HepG2 (cell line): ENCODE results near the gene PSMB10. TPM values are rescaled to one million over a fixed set of nuclear protein-coding genes. Genes with fewer than 3 reads are reported as not detected.

Source experiments
- BATF2 ChIP-seq: sonication (generic); formaldehyde crosslinking; IDR thresholded peaks from 2 replicates; pipeline ENCODE4 v1.8.0; 2022; ENCODE audit warnings: mild to moderate bottlenecking, missing genetic modification reagents, moderate library complexity
- CAMTA2 ChIP-seq: sonication (generic); formaldehyde crosslinking; IDR thresholded peaks from 2 replicates; pipeline ENCODE4 v1.4.0; 2020; ENCODE audit warnings: mild to moderate bottlenecking, missing genetic modification reagents, borderline replicate concordance
- EP300 ChIP-seq, 3 experiments: sonication (generic) in 1 of 3; formaldehyde crosslinking in 1 of 3; IDR thresholded peaks; 2 replicates each; pipeline versions ENCODE4 v1.5.1 to v1.6.1; 2011 to 2020; ENCODE audit warnings: low read depth in 2 of 3, low read length in 2 of 3, borderline replicate concordance in 1 of 3, improper control_type of control experiment in 1 of 3, mild to moderate bottlenecking in 1 of 3, missing genetic modification reagents in 1 of 3, moderate library complexity in 1 of 3
- GABPB1 ChIP-seq: IDR thresholded peaks from 2 replicates; pipeline ENCODE4 v1.6.1; 2016; ENCODE audit warnings: mild to moderate bottlenecking, missing genetic modification reagents, moderate library complexity, missing compliant biosample characterization
- GPN1 ChIP-seq: sonication (generic); formaldehyde crosslinking; IDR thresholded peaks from 2 replicates; pipeline ENCODE4 v1.5.1; 2020; ENCODE audit warnings: missing genetic modification reagents, borderline replicate concordance
- MED13 ChIP-seq: sonication (generic); formaldehyde crosslinking; IDR thresholded peaks from 2 replicates; pipeline ENCODE4 v1.5.0; 2020; ENCODE audit warnings: missing genetic modification reagents
- SIX4 ChIP-seq: sonication (generic); formaldehyde crosslinking; IDR thresholded peaks from 2 replicates; pipeline ENCODE4 v1.4.0; 2020; ENCODE audit warnings: missing genetic modification reagents
- SPEN ChIP-seq: sonication (generic); formaldehyde crosslinking; IDR thresholded peaks from 2 replicates; pipeline ENCODE4 v1.5.1; 2020; ENCODE audit warnings: low read depth, mild to moderate bottlenecking, missing genetic modification reagents
- SSRP1 ChIP-seq: IDR thresholded peaks from 2 replicates; pipeline ENCODE4 v1.6.1; 2016; ENCODE audit warnings: control low read depth
- TGIF2 ChIP-seq: IDR thresholded peaks from 2 replicates; pipeline ENCODE4 v1.6.1; 2016; ENCODE audit warnings: control low read depth, missing compliant biosample characterization
- ZBTB8A ChIP-seq: sonication (generic); formaldehyde crosslinking; IDR thresholded peaks from 2 replicates; pipeline ENCODE4 v1.4.0; 2020; ENCODE audit warnings: mild to moderate bottlenecking, low read depth, missing genetic modification reagents, borderline replicate concordance
- ZFP1 ChIP-seq: IDR thresholded peaks from 2 replicates; pipeline ENCODE4 v1.6.1; 2016
- ZNF224 ChIP-seq: sonication (generic); formaldehyde crosslinking; IDR thresholded peaks from 2 replicates; pipeline ENCODE4 v1.5.0; 2020; ENCODE audit warnings: mild to moderate bottlenecking, missing genetic modification reagents
- ZNF746 ChIP-seq: sonication (generic); formaldehyde crosslinking; IDR thresholded peaks from 2 replicates; pipeline ENCODE4 v1.8.0; 2022; ENCODE audit warnings: mild to moderate bottlenecking, missing genetic modification reagents
- ZZZ3 ChIP-seq: sonication (generic); formaldehyde crosslinking; IDR thresholded peaks from 2 replicates; pipeline ENCODE4 v1.4.0; 2020; ENCODE audit warnings: missing genetic modification reagents, mild to moderate bottlenecking, borderline replicate concordance
- polyA plus RNA-seq, 8 experiments: library from polyadenylated mRNA; depleted of rRNA in 3 of 8; stranded (reverse) in 7 of 8; unstranded in 1 of 8; fragments of >200 nt; fragmentation: Illumina TruSeq in 4 of 8; extraction: Trizol in 4 of 8; gene quantifications; 2 replicates each; pipeline versions ENCODE4 v1.2.1 to v1.2.3, GENCODE V29; 2011 to 2016; ENCODE audit warnings: low read depth in 4 of 8, missing spikeins in 1 of 8, mixed read lengths in 1 of 8; ENCODE audit not compliant: insufficient read depth in 1 of 8
- total RNA-seq, 5 experiments: library from RNA; depleted of rRNA; stranded (reverse); fragments of >200 nt; fragmentation: Illumina TruSeq; extraction: Trizol; gene quantifications; 2 replicates each; pipeline ENCODE4 v1.2.3, GENCODE V29; 2016; ENCODE audit warnings: low read depth in 1 of 5
- TF ChIP-seq, protein P1 (sequence below): sonication (generic); formaldehyde crosslinking; IDR thresholded peaks from 2 replicates; pipeline ENCODE4 v1.5.1; 2020; ENCODE audit warnings: missing genetic modification reagents, mild to moderate bottlenecking, borderline replicate concordance
- TF ChIP-seq, protein P2 (sequence below), 2 experiments: fragments of 450-650 bp in 1 of 2; sonication (generic) in 1 of 2; formaldehyde crosslinking in 1 of 2; IDR thresholded peaks; 2 replicates each; pipeline versions ENCODE4 v1.6.1 to v1.8.0; 2016 to 2022; ENCODE audit warnings: antibody characterized with exemption in 1 of 2, mild to moderate bottlenecking in 1 of 2, missing genetic modification reagents in 1 of 2
- TF ChIP-seq, protein P3 (sequence below): sonication (generic); formaldehyde crosslinking; conservative IDR thresholded peaks from 2 replicates; pipeline ENCODE4 v1.4.0; 2020; ENCODE audit warnings: missing genetic modification reagents

PSMB10 gene
- total and polyA plus RNA-seq, 2 of the 13 experiments (the other 11 are each of a cell fraction or from before 2014, with no cell fraction given) = 12.7 to 65.9 TPM

DNA sequence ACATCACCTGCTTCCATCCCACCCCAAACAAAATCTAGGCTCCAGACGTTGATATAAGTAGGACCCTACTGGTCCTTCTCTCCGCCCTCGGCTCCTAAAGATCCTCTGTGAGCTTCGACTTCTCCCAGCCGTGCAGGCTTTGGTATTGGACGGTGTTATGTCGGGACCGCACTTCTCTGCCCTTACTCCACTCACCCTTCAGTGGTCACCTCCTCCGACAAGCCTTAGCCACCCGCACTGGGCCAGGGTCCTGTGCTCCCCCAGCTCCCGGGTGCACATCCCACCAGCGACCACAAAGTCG lies 1.6 kb downstream of the PSMB10 start (continued):
- TF ChIP-seq ZZZ3 (CRISPR knock-in tag) (no peak), ZNF224 (CRISPR knock-in tag) (peak; percentile 94), SIX4 (no peak), SPEN (CRISPR knock-in tag) (no peak), ZBTB8A (CRISPR knock-in tag) (no peak), BATF2 (CRISPR knock-in tag) (no peak), MED13 (no peak), ZFP1 (CRISPR knock-in tag) (no peak), TGIF2 (0 out of 2 replicates have a peak, but pooled peaks have one; percentile 17), ZNF746 (no peak), GABPB1 (CRISPR knock-in tag) (no peak), CAMTA2 (CRISPR knock-in tag) (no peak), GPN1 (CRISPR knock-in tag) (no peak), EP300 (IDR thresholded peaks at IDR 0.05; ENCODE audit: low read depth in 2 of 2, low read length in 2 of 2) (no peak), EP300 (CRISPR knock-in tag; IDR thresholded peaks at IDR 0.05; ENCODE audit: borderline replicate concordance) (no peak), SSRP1 (CRISPR knock-in tag) (peak; percentile 13; the same call in 1 of the 2 replicates)
- TF ChIP-seq, protein P1, sequence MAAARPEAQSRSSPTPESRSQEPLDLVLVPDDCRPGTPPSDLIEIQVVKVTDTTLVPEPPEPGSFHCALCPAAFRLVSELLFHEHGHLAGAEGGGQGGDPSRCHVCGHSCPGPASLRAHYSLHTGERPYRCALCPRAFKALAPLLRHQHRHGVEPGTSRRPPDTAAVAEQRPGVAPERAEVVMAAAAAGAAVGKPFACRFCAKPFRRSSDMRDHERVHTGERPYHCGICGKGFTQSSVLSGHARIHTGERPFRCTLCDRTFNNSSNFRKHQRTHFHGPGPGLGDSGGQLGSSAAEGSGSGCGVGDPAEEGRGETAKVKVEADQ (CRISPR knock-in tag) = no peak
- TF ChIP-seq, protein P2, sequence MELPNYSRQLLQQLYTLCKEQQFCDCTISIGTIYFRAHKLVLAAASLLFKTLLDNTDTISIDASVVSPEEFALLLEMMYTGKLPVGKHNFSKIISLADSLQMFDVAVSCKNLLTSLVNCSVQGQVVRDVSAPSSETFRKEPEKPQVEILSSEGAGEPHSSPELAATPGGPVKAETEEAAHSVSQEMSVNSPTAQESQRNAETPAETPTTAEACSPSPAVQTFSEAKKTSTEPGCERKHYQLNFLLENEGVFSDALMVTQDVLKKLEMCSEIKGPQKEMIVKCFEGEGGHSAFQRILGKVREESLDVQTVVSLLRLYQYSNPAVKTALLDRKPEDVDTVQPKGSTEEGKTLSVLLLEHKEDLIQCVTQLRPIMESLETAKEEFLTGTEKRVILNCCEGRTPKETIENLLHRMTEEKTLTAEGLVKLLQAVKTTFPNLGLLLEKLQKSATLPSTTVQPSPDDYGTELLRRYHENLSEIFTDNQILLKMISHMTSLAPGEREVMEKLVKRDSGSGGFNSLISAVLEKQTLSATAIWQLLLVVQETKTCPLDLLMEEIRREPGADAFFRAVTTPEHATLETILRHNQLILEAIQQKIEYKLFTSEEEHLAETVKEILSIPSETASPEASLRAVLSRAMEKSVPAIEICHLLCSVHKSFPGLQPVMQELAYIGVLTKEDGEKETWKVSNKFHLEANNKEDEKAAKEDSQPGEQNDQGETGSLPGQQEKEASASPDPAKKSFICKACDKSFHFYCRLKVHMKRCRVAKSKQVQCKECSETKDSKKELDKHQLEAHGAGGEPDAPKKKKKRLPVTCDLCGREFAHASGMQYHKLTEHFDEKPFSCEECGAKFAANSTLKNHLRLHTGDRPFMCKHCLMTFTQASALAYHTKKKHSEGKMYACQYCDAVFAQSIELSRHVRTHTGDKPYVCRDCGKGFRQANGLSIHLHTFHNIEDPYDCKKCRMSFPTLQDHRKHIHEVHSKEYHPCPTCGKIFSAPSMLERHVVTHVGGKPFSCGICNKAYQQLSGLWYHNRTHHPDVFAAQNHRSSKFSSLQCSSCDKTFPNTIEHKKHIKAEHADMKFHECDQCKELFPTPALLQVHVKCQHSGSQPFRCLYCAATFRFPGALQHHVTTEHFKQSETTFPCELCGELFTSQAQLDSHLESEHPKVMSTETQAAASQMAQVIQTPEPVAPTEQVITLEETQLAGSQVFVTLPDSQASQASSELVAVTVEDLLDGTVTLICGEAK (IDR thresholded peaks at IDR 0.05) = no peak
- TF ChIP-seq, protein P2 (CRISPR knock-in tag; IDR thresholded peaks at IDR 0.05) = peak; percentile 51; the same call in 1 of the 2 replicates
- TF ChIP-seq, protein P3, sequence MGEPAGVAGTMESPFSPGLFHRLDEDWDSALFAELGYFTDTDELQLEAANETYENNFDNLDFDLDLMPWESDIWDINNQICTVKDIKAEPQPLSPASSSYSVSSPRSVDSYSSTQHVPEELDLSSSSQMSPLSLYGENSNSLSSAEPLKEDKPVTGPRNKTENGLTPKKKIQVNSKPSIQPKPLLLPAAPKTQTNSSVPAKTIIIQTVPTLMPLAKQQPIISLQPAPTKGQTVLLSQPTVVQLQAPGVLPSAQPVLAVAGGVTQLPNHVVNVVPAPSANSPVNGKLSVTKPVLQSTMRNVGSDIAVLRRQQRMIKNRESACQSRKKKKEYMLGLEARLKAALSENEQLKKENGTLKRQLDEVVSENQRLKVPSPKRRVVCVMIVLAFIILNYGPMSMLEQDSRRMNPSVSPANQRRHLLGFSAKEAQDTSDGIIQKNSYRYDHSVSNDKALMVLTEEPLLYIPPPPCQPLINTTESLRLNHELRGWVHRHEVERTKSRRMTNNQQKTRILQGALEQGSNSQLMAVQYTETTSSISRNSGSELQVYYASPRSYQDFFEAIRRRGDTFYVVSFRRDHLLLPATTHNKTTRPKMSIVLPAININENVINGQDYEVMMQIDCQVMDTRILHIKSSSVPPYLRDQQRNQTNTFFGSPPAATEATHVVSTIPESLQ (CRISPR knock-in tag) = no peak
